SK-N-SH (cell line): ENCODE data around the gene AGR3. TPM values are rescaled to one million over a fixed set of nuclear protein-coding genes. Genes with fewer than 3 reads are reported as not detected.

Experiments used
- CTCF ChIA-PET: fragments of 300-600, 350-600 bp; formaldehyde crosslinking; extraction: SDS; loops from one replicate; lab custom pipeline; 2021; lab: Yijun Ruan, JAX
- POLR2A ChIA-PET: fragments of 350-600 bp; sonication (Branson Sonifier 250); formaldehyde crosslinking; extraction: SDS; loops from one replicate; lab custom pipeline; 2020; ENCODE audit warnings: antibody characterized with exemption, inconsistent platforms; lab: Yijun Ruan, JAX
- DNase-seq: peaks from one replicate; pipeline ENCODE4 v3.0.0; 2012
- H2AFZ ChIP-seq: fragments of 200-600 bp; sonication (generic); 2 replicates; pipeline ENCODE4 v1.8.1; 2016; ENCODE audit warnings: antibody characterized with exemption, mild to moderate bottlenecking, low read depth
- H3F3A ChIP-seq: fragments of 200-600 bp; sonication (generic); replicated peaks from 2 replicates; pipeline ENCODE3; 2016; ENCODE audit warnings: antibody characterized with exemption, mild to moderate bottlenecking; ENCODE audit not compliant: insufficient read depth
- H3K27ac ChIP-seq, 2 experiments: fragments of 200-500 bp in 1 of 2; fragments of 200-600 bp in 1 of 2; sonication (Bioruptor generic) in 1 of 2; sonication (generic), shearing (Covaris generic) in 1 of 2; 2 replicates each; pipeline versions ENCODE4 v1.5.1 to v1.6.1; 2014 to 2016; ENCODE audit warnings: low read depth in 2 of 2, inconsistent platforms in 1 of 2, low read length in 1 of 2, mild to moderate bottlenecking in 1 of 2, mixed read lengths in 1 of 2
- H3K27me3 ChIP-seq: fragments of 200-600 bp; sonication (generic), shearing (Covaris generic); 2 replicates; pipeline ENCODE4 v1.6.1; 2016; ENCODE audit warnings: mixed run types; ENCODE audit not compliant: insufficient read depth
- H3K36me3 ChIP-seq, 2 experiments: fragments of 200-500 bp in 1 of 2; fragments of 200-600 bp in 1 of 2; sonication (Bioruptor generic) in 1 of 2; sonication (generic) in 1 of 2; replicated peaks in 1 of 2; 2 replicates each; pipeline versions ENCODE3 to v1.5.1; 2014 to 2016; ENCODE audit warnings: low read length in 1 of 2, mild to moderate bottlenecking in 1 of 2; ENCODE audit not compliant: insufficient read depth in 2 of 2, control insufficient read depth in 1 of 2
- H3K4me1 ChIP-seq, 2 experiments: fragments of 200-500 bp in 1 of 2; fragments of 200-600 bp in 1 of 2; sonication (Bioruptor generic) in 1 of 2; sonication (generic), shearing (Covaris generic) in 1 of 2; 2 replicates each; pipeline versions ENCODE4 v1.5.1 to v1.6.1; 2014 to 2016; ENCODE audit warnings: low read depth in 1 of 2, low read length in 1 of 2, mixed run types in 1 of 2; ENCODE audit not compliant: insufficient read depth in 2 of 2, control insufficient read depth in 1 of 2
- H3K4me2 ChIP-seq: fragments of 200-600 bp; sonication (generic), shearing (Covaris generic); 2 replicates; pipeline ENCODE4 v1.6.1; 2017; ENCODE audit warnings: mixed run types
- H3K4me3 ChIP-seq, 2 experiments: fragments of 200-500 bp in 1 of 2; fragments of 200-600 bp in 1 of 2; sonication (Bioruptor generic) in 1 of 2; sonication (generic), shearing (Covaris generic) in 1 of 2; 2 replicates each; pipeline versions ENCODE4 v1.5.1 to v1.8.1; 2014 to 2016; ENCODE audit warnings: low read depth in 2 of 2, inconsistent platforms in 1 of 2, low read length in 1 of 2, mild to moderate bottlenecking in 1 of 2, mixed read lengths in 1 of 2, moderate library complexity in 1 of 2
- H3K79me2 ChIP-seq: fragments of 200-600 bp; sonication (generic); 2 replicates; pipeline ENCODE4 v1.8.1; 2017; ENCODE audit warnings: mild to moderate bottlenecking; ENCODE audit not compliant: insufficient read depth
- H3K9ac ChIP-seq: fragments of 200-600 bp; sonication (generic); 2 replicates; pipeline ENCODE4 v1.6.1; 2017; ENCODE audit warnings: mixed run types
- H3K9me2 ChIP-seq: fragments of 200-600 bp; sonication (generic); 2 replicates; pipeline ENCODE4 v1.6.1; 2017; ENCODE audit warnings: mixed run types
- H3K9me3 ChIP-seq: fragments of 200-600 bp; sonication (generic); 2 replicates; pipeline ENCODE4 v1.6.1; 2017; ENCODE audit warnings: mixed run types, mild to moderate bottlenecking, moderate library complexity
- H4K20me1 ChIP-seq: fragments of 200-600 bp; sonication (generic); 2 replicates; pipeline ENCODE4 v1.6.1; 2017; ENCODE audit warnings: mild to moderate bottlenecking, mixed run types; ENCODE audit not compliant: insufficient read depth
- EZH2phosphoT487 ChIP-seq: fragments of 200-600 bp; sonication (generic); IDR thresholded peaks from 2 replicates; pipeline ENCODE4 v1.6.1; 2017; ENCODE audit warnings: low read depth, mixed run types, mild to moderate bottlenecking, antibody characterized with exemption, moderate library complexity, borderline replicate concordance
- FOSL2 ChIP-seq: IDR thresholded peaks from 2 replicates; pipeline ENCODE4 v1.4.0; 2012; ENCODE audit warnings: low read depth, mild to moderate bottlenecking, moderate library complexity, borderline replicate concordance
- FOXJ3 ChIP-seq: sonication (generic); formaldehyde crosslinking; IDR thresholded peaks from 2 replicates; pipeline ENCODE4 v1.5.1; 2020; ENCODE audit warnings: mild to moderate bottlenecking, missing genetic modification reagents
- FOXM1 ChIP-seq: IDR thresholded peaks from 2 replicates; pipeline ENCODE4 v1.4.0; 2012; ENCODE audit warnings: low read depth, mild to moderate bottlenecking
- GABPA ChIP-seq: IDR thresholded peaks from 2 replicates; pipeline ENCODE4 v1.4.0; 2012; ENCODE audit warnings: low read depth, mild to moderate bottlenecking
- GATA2 ChIP-seq: sonication (generic); formaldehyde crosslinking; IDR thresholded peaks from 2 replicates; pipeline ENCODE4 v1.5.0; 2020; ENCODE audit warnings: mild to moderate bottlenecking, missing genetic modification reagents
- JUND ChIP-seq: IDR thresholded peaks from 2 replicates; pipeline ENCODE4 v1.4.0; 2012
- MAX ChIP-seq: IDR thresholded peaks from 2 replicates; pipeline ENCODE4 v1.4.0; 2012; ENCODE audit warnings: low read depth
- MEF2A ChIP-seq: IDR thresholded peaks from 2 replicates; pipeline ENCODE4 v1.4.0; 2012; ENCODE audit warnings: low read depth, borderline replicate concordance
- MXI1 ChIP-seq: IDR thresholded peaks from 2 replicates; pipeline ENCODE4 v1.6.1; 2012; ENCODE audit warnings: mild to moderate bottlenecking, low read depth, low read length, improper control_type of control experiment
- PBX3 ChIP-seq: IDR thresholded peaks from 2 replicates; pipeline ENCODE4; 2012
- POLR2AphosphoS5 ChIP-seq: IDR thresholded peaks from 2 replicates; pipeline ENCODE4 v1.6.1; 2012; ENCODE audit warnings: low read depth, low read length
- SMC3 ChIP-seq: IDR thresholded peaks from 2 replicates; pipeline ENCODE4 v1.6.1; 2012; ENCODE audit warnings: low read depth, low read length, improper control_type of control experiment
- TAF1 ChIP-seq: IDR thresholded peaks from 2 replicates; pipeline ENCODE4 v1.6.1; 2012; ENCODE audit warnings: low read depth, mild to moderate bottlenecking, low read length, moderate library complexity, borderline replicate concordance
- TCF12 ChIP-seq: IDR thresholded peaks from 2 replicates; pipeline ENCODE4 v1.4.0; 2012
- TEAD4 ChIP-seq: IDR thresholded peaks from 2 replicates; pipeline ENCODE4 v1.4.0; 2012; ENCODE audit warnings: mild to moderate bottlenecking, borderline replicate concordance; ENCODE audit not compliant: insufficient read depth
- ZBTB33 ChIP-seq: IDR thresholded peaks from 2 replicates; pipeline ENCODE4 v1.4.0; 2012; ENCODE audit warnings: low read depth, borderline replicate concordance
- WGBS: methylation state at CpG from one replicate; pipeline ENCODE4 v1.1.6; 2017; ENCODE audit warnings: low lambda C conversion rate; 5-methylcytosine and 5-hydroxymethylcytosine counted together
- polyA plus RNA-seq, 3 experiments: library from polyadenylated mRNA; depleted of rRNA; stranded (reverse); fragments of >200 nt; gene quantifications; 2 replicates each; pipeline ENCODE4 v1.2.3, GENCODE V29; 2012
- TF ChIP-seq, protein P1 (sequence below): fragments of 200-600 bp; sonication (generic); IDR thresholded peaks from 2 replicates; pipeline ENCODE4 v1.6.1; 2017; ENCODE audit warnings: antibody characterized with exemption, mild to moderate bottlenecking, moderate library complexity
- TF ChIP-seq, protein P2 (sequence below): fragments of 150-350 bp; IDR thresholded peaks from 2 replicates; pipeline ENCODE4 v1.6.1; 2016; ENCODE audit warnings: mild to moderate bottlenecking, low read depth, low read length
- TF ChIP-seq, protein P3 (sequence below): fragments of 150-350 bp; IDR thresholded peaks from 2 replicates; pipeline ENCODE4 v1.6.1; 2017; ENCODE audit warnings: antibody characterized with exemption, low read length, low read depth, borderline replicate concordance
- TF ChIP-seq, protein P4 (sequence below): IDR thresholded peaks from 2 replicates; pipeline ENCODE4 v1.4.0; 2012; ENCODE audit warnings: low read depth, borderline replicate concordance

The AGR3 gene
- polyA plus RNA-seq, 1 of the 3 experiments (the other 2 are of a cell fraction), result not detected

DNA sequence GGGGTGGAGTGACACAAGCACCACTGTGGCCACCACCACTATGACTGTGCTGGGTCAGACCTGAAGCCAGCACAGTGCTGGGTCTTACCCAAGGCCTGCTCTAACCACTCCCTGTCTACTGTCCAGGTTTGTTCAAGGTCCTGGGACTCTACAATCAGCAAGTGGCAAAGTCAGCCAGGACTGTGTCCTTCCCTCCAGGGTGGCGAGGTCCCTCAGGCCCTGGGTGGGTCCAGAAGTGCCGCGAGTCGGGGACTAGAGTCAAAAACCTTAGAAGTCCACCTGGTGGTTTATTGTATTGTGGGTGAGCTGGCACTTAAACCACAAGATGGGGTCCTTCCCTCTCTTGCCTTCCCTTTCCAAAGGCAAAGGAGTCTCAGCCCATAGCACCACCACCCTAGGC, 30.8 kb upstream of the AGR3 start:
- no peaks in the 10 kb centered on the region for H4K20me1 ChIP-seq
- no peaks in the 10 kb centered on the region for H3K36me3 ChIP-seq
- no peaks in the 10 kb centered on the region for H3K9me2 ChIP-seq
- no peak overlapping the region for H3K4me2 ChIP-seq
- TF ChIP-seq SMC3 (no peak), TAF1 (no peak), ZBTB33 (no peak), JUND (no peak), PBX3 (no peak), GATA2 (CRISPR knock-in tag) (no peak)
- TF ChIP-seq, protein P1, sequence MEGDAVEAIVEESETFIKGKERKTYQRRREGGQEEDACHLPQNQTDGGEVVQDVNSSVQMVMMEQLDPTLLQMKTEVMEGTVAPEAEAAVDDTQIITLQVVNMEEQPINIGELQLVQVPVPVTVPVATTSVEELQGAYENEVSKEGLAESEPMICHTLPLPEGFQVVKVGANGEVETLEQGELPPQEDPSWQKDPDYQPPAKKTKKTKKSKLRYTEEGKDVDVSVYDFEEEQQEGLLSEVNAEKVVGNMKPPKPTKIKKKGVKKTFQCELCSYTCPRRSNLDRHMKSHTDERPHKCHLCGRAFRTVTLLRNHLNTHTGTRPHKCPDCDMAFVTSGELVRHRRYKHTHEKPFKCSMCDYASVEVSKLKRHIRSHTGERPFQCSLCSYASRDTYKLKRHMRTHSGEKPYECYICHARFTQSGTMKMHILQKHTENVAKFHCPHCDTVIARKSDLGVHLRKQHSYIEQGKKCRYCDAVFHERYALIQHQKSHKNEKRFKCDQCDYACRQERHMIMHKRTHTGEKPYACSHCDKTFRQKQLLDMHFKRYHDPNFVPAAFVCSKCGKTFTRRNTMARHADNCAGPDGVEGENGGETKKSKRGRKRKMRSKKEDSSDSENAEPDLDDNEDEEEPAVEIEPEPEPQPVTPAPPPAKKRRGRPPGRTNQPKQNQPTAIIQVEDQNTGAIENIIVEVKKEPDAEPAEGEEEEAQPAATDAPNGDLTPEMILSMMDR, result no peak
- TF ChIP-seq, protein P2, sequence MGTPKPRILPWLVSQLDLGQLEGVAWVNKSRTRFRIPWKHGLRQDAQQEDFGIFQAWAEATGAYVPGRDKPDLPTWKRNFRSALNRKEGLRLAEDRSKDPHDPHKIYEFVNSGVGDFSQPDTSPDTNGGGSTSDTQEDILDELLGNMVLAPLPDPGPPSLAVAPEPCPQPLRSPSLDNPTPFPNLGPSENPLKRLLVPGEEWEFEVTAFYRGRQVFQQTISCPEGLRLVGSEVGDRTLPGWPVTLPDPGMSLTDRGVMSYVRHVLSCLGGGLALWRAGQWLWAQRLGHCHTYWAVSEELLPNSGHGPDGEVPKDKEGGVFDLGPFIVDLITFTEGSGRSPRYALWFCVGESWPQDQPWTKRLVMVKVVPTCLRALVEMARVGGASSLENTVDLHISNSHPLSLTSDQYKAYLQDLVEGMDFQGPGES, result no peak
- H3K9ac ChIP-seq, result no peak overlapping the region
- H3K9me3 ChIP-seq, result no peaks in the 10 kb centered on the region
- H2AFZ ChIP-seq, result no peak overlapping the region
- DNase-seq, result no peak
- H3K4me3 ChIP-seq, result no peak overlapping the region
- WGBS, result 78% methylated on average over 4 of the region's 4 CpGs
- ChIA-PET CTCF (no interaction called here), POLR2A (no interaction called here)
- no peaks in the 10 kb centered on the region for H3K79me2 ChIP-seq
- H3F3A ChIP-seq, result no peaks in the 10 kb centered on the region
- H3K27me3 ChIP-seq, result no peaks in the 10 kb centered on the region
- H3K4me1 ChIP-seq, result 0 out of 4 replicates have a peak, but pooled peaks cover 0 to 10% of the 10 kb centered on the region in 2 experiments
- no peak overlapping the region for H3K27ac ChIP-seq

DNA sequence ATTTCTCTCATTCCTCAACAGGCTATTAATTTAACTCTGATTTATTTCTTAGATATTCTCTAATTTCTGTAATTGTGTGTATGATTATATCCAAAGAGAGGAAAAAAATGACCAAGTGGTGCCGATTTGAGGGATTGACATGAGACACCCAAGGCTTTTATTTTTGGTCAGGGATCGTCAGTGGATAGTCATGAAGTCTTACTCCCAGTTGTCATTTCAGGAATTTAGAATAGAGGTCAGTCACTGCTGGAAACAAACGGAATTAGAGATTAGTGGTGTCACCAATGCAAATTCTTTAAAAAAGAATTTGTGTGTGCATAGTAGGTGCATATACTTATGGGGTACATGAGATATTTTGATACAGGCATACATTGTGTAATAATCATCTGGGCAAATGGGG, 26.8 kb upstream of the AGR3 start:
- Histone ChIP-seq H4K20me1 (no peaks in the 10 kb centered on the region), H3K4me2 (no peak overlapping the region), H3K79me2 (no peaks in the 10 kb centered on the region), H3K9me3 (no peaks in the 10 kb centered on the region; the same call in 1 of the 2 replicates), H3K9ac (no peak overlapping the region), H3K27ac (no peak overlapping the region), H2AFZ (no peak overlapping the region), H3F3A (no peaks in the 10 kb centered on the region), H3K27me3 (no peaks in the 10 kb centered on the region), H3K4me1 (no peaks in the 10 kb centered on the region), H3K4me3 (no peak overlapping the region), H3K36me3 (no peaks in the 10 kb centered on the region), H3K9me2 (no peaks in the 10 kb centered on the region)
- no peak for DNase-seq
- 13% methylated on average over 3 of the region's 3 CpGs for WGBS
- ChIA-PET CTCF (interaction anchor here (1.2 kb wide), 1 partner anchor 9 kb away, joined by 5 read pairs; no protein-coding TSS in a partner anchor), POLR2A (no interaction called here)
- TF ChIP-seq POLR2AphosphoS5 (no peak), GABPA (no peak), MAX (no peak), FOXJ3 (no peak), EZH2phosphoT487 (no peak), MEF2A (no peak), GATA2 (CRISPR knock-in tag) (no peak), FOSL2 (no peak), MXI1 (no peak), FOXM1 (no peak), TEAD4 (no peak), TCF12 (no peak)
- TF ChIP-seq, protein P3, sequence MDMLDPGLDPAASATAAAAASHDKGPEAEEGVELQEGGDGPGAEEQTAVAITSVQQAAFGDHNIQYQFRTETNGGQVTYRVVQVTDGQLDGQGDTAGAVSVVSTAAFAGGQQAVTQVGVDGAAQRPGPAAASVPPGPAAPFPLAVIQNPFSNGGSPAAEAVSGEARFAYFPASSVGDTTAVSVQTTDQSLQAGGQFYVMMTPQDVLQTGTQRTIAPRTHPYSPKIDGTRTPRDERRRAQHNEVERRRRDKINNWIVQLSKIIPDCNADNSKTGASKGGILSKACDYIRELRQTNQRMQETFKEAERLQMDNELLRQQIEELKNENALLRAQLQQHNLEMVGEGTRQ, result no peak
- TF ChIP-seq, protein P4, sequence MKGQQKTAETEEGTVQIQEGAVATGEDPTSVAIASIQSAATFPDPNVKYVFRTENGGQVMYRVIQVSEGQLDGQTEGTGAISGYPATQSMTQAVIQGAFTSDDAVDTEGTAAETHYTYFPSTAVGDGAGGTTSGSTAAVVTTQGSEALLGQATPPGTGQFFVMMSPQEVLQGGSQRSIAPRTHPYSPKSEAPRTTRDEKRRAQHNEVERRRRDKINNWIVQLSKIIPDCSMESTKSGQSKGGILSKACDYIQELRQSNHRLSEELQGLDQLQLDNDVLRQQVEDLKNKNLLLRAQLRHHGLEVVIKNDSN, result no peak
